ENCODE measurements around the gene PLN. TPM values are rescaled to one million over a fixed set of nuclear protein-coding genes. Genes with fewer than 3 reads are reported as not detected.

Gene PLN
- total and polyA plus RNA-seq, 2 experiments from 2014 or later = 0.40 to 0.80 TPM

- Histone ChIP-seq H3K27me3 (no peaks in the 10 kb centered on the region), H2AFZ (no peak overlapping the region), H3K27ac (no peak overlapping the region), H3K79me2 (peaks cover 79% of the 10 kb centered on the region), H3K4me1 (ENCODE audit: insufficient read depth) (no peaks in the 10 kb centered on the region), H3K9me3 (ENCODE audit: low read depth) (no peaks in the 10 kb centered on the region), H3K9me2 (replicated peaks; ENCODE audit: insufficient read depth) (no peaks in the 10 kb centered on the region), H3K4me3 (no peak overlapping the region), H3K4me2 (no peak overlapping the region), H4K20me1 (ENCODE audit: insufficient read depth, poor library complexity, severe bottlenecking) (peaks cover 21% of the 10 kb centered on the region), H3K36me3 (replicated peaks; ENCODE audit: insufficient read depth, low read depth) (no peaks in the 10 kb centered on the region)
- no peak for TF ChIP-seq EZH2 (IDR thresholded peaks at IDR 0.05; ENCODE audit: borderline replicate concordance)
- TF ChIP-seq EZH2phosphoT487 (IDR thresholded peaks at IDR 0.05; ENCODE audit: low read depth, severe bottlenecking, unreplicated experiment) = no peak
- no peak for TF ChIP-seq CTCF (IDR thresholded peaks at IDR 0.05; ENCODE audit: poor library complexity)
- DNase-seq (ENCODE audit: low spot score) = no peak
- 91% methylated on average over 1 of the region's 1 CpG for WGBS (ENCODE audit: low lambda C conversion rate, missing lambda C conversion rate)
These were observed 1.2 kb upstream of the PLN start for GRCh38 chr6:118546880-118547218.

- Histone ChIP-seq H3K9me2 (replicated peaks; ENCODE audit: insufficient read depth) (no peaks in the 10 kb centered on the region), H2AFZ (no peak overlapping the region), H3K4me2 (no peak overlapping the region), H3K79me2 (peaks cover 69% of the 10 kb centered on the region), H3K4me3 (no peak overlapping the region), H3K9me3 (ENCODE audit: low read depth) (no peaks in the 10 kb centered on the region), H3K4me1 (ENCODE audit: insufficient read depth) (no peaks in the 10 kb centered on the region), H3K27ac (no peak overlapping the region), H3K36me3 (replicated peaks; ENCODE audit: insufficient read depth, low read depth) (no peaks in the 10 kb centered on the region), H4K20me1 (ENCODE audit: insufficient read depth, poor library complexity, severe bottlenecking) (peaks cover 21% of the 10 kb centered on the region), H3K27me3 (no peaks in the 10 kb centered on the region)
- DNase-seq (ENCODE audit: low spot score) = no peak
- TF ChIP-seq CTCF (IDR thresholded peaks at IDR 0.05; ENCODE audit: poor library complexity) (no peak), EZH2phosphoT487 (IDR thresholded peaks at IDR 0.05; ENCODE audit: low read depth, severe bottlenecking, unreplicated experiment) (no peak), EZH2 (IDR thresholded peaks at IDR 0.05; ENCODE audit: borderline replicate concordance) (no peak)
These were observed 517 bp downstream of the PLN start for GRCh38 chr6:118548613-118549012.

GRCh38 chr6:118551063-118552053 lies 3.3 kb downstream of the PLN start:
- H3K36me3 ChIP-seq (replicated peaks; ENCODE audit: insufficient read depth, low read depth) = no peaks in the 10 kb centered on the region
- 39% methylated on average over 3 of the region's 3 CpGs for WGBS (ENCODE audit: low lambda C conversion rate, missing lambda C conversion rate)
- H4K20me1 ChIP-seq (ENCODE audit: insufficient read depth, poor library complexity, severe bottlenecking) = peaks cover 20% of the 10 kb centered on the region
- no peak overlapping the region for H3K4me3 ChIP-seq
- no peaks in the 10 kb centered on the region for H3K4me1 ChIP-seq (ENCODE audit: insufficient read depth)
- peaks cover 56% of the 10 kb centered on the region for H3K79me2 ChIP-seq
- no peak overlapping the region for H3K4me2 ChIP-seq
- no peaks in the 10 kb centered on the region for H3K27me3 ChIP-seq
- no peaks in the 10 kb centered on the region for H3K9me2 ChIP-seq (replicated peaks; ENCODE audit: insufficient read depth)
- DNase-seq (ENCODE audit: low spot score) = peak; percentile 65
- H2AFZ ChIP-seq = no peak overlapping the region
- no peak overlapping the region for H3K27ac ChIP-seq
- no peaks in the 10 kb centered on the region for H3K9me3 ChIP-seq (ENCODE audit: low read depth)
- TF ChIP-seq EZH2phosphoT487 (IDR thresholded peaks at IDR 0.05; ENCODE audit: low read depth, severe bottlenecking, unreplicated experiment) = no peak
- TF ChIP-seq CTCF (IDR thresholded peaks at IDR 0.05; ENCODE audit: poor library complexity) = peak; percentile 67

All from hepatocyte (in vitro differentiated cells).